IPS-11a (cell line): ENCODE measurements around the gene PIBF1.
"Not testable (repeated sequence)": the region's sequence is repeated elsewhere in the genome, so short reads cannot be mapped to it uniquely, and the experiment has no call there.

Experiments
- H3K4me3 ChIP-seq: one replicate; pipeline ENCODE4 v1.5.1; 2013; ENCODE audit warnings: low read depth, low read length, control low read depth

The PIBF1 gene

DNA sequence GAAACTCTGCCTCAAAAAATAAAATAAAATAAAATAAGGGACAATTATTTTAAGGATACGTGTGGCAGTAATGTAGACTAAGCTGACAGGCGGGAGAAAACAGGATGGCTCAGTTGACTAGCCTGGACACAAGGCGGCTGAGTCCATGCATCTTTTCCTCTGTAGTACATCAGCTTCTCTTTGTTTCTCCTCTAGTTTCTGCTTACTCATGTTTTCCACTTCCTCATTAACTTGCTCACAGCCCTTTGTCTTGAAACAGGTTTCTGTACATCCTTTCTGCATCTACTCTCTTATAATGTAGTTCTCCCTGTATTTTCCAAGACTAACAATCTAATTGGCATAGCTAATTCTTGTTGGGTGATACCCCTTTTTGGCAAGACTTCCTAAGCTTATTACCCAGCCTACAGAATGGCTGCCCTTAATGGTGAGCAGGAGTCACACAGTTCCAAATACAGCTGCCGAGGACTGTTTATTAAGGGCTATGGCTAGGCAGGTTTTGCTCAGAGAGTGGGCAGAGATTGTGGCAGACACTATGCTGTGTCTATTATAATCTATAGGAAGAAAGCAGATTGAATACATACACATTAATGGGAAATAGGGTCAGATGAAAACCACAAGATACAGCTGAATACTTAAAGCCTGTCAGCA, 218.2 kb downstream of the PIBF1 start:
- no peak overlapping the region for H3K4me3 ChIP-seq

DNA sequence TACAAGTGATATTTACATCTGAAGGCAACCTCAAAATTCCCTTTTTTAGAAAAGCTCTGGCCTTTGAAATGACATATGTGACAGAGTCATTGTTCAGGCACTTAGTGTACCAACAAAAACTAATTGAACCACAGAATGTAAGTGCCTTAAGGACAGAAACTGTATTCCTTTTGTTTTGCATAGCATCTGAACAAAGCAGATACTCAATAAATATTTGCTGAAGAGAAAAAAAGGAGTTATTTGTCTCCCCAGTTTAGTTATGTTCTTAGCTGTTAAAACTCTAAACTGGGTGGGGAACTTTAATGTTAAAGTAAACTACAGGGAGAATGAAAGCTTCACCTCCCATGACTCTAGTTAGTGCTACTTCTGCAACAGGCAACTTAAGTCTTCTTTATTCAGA, 220.0 kb downstream of the PIBF1 start:
- H3K4me3 ChIP-seq: no peak overlapping the region

DNA sequence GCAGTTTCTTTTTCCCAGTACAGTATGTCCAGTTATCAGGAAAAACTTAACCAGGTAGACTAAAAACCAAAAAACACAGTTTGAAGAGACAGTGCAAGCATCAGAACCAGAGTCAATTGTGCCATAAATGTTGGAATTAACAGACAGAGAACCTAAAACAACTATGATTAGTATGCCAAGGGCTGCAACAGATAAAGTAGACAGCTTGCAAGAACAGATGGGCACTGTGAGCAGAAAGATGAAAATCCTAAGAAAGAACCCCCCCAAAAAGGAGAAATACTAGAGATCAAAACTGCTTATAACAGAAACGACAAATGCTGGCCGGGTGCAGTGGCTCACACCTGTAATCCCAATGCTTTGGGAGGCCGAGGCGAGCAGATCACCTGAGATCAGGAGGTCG, 229.8 kb downstream of the PIBF1 start:
- H3K4me3 ChIP-seq: no peak overlapping the region

DNA sequence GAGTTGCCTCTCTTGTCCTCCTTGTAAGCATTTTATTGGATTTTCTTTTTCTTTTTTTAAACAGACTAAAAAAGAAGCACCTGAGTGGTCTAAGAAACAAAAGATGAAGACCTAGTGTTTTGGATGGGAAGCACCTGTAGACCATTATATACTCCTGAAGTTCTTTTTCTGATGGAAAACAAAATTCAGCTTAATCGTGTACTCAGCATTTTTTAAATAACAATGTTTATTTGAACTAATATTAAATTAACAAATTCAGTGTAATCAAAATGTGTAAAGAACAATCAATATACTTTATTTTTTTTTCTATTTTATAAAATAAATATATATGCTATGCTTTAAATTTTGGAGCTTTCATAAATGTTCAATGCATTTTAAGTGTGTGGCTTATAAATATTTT, 233.9 kb downstream of the PIBF1 start:
- no peak overlapping the region for H3K4me3 ChIP-seq

DNA sequence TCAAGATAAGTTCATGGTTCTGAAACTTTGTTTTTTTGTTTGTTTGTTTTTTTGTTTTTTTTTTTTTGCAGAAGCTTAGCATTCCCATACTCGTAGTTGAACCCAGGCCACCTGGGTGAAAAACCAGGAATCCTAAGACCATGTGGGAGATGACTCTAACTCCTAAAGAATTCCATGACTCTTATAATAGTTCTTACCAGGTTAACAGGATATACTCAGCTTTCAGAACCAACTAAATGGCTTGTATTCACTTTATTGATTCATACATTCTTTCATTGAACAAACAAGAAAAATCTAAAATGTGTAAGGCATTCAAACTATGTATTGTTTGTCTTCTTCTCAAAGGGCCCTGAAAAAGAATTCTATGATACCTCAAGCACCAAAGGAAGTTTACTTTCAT, 236.4 kb downstream of the PIBF1 start:
- H3K4me3 ChIP-seq: no peak overlapping the region

DNA sequence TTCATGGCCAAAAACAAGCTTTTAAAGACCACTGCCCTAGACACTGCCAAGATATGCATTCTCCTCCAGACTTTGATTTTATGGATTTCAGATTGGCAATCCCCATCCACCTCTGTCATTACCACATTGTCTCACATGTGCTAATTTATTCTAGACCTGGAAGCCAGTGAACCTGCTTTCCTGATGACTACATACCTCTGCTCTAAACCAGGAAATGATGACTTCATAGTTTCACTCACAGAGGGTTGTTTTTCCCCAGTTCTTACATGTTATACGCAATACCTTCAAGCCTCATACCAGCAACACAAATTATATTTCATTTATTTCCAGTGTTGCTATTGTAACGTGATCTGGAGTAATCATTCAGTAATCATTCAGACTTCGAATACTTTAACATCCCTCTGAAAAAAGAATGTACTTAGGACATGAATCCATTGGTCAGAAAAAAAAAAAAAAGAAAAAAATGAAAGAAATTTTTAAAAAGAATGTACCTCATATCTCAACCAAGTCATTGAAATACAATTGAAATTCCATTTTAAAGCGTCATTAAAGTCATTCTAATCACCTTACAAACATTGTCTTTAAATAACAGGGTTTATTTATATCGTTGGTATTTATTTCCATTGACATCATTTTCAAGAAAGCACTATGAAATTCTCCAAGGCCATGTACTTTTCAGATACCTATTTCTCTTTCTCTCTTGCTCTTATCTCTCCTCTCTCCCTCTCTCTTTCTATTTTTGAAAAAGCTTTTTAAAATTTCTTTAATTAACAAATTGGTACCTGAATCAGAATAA, 243.5 kb downstream of the PIBF1 start:
- no peak overlapping the region for H3K4me3 ChIP-seq

DNA sequence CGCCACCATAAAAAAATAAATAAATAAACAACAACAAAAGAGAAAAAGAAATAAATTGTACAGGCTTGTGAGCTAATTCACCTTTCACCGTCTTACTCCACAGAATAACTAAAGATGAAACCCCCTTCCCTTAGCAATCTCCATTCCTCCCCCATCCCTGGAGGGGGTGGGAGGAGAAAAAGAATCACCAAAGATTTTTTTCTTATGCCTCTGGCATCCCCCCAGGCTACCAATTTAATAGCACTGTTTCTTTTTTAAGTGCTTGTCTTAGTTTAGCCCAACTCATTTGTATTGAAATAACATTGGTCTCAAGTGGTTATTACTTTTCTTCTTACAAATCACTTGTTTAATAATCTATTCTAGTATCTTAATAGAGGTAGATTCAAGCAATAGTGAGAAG, 253.0 kb downstream of the PIBF1 start:
- no peak overlapping the region for H3K4me3 ChIP-seq

DNA sequence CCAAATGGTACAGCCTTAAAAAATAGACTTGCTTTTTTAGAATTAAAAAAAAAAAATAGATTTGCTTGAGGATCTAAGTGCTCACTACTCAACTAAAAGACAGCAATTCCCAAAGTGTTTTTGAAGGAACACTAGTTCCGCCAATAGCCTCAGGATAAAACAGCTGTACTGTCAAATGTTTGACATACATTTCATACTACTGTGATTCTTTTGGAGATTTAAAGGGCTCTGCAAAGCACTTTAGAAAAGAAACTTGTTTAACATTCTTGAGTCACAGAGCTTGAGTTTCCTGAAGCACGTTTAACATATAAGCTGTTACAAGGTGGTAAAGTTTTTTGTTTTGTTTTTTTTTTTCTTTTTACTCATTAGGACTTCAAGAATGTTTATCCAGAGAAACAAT, 253.7 kb downstream of the PIBF1 start:
- no peak overlapping the region for H3K4me3 ChIP-seq

DNA sequence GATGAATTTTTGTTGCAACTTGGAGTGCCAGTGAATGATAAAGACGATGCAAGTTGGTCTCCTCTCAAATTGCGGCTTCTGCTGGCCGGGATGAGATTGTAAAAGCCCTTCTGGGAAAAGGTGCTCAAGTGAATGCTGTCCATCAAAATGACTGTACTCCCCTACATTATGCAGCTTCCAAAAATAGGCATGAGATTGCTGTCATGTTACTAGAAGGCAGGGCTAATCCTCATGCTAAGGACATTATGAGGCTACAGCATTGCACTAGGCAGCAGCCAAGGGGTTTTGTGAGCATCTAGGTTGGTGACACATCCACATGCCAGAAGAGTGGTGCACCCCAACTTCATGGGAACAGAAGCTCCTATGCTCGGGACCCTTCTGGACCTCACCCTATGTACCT, 254.6 kb downstream of the PIBF1 start:
- H3K4me3 ChIP-seq: no peak overlapping the region

DNA sequence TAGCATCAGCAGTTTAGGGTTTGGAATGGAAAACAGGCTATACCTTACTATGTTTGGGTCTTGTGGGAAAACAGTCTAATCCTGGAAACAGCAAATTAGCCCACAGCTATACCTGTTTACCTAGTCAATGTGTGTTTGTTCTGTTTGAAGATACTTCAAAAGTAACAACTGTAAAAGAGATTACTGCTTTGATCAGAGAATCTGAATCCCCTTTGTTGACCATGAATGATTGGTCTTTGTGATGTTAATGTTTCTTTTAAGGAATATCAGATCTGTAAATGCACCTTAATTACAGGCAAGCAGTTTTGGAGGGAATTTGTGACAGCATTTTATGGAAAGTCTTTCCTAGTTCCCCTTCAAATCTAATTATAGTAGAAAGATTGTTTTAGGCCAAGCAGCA, 256.1 kb downstream of the PIBF1 start:
- H3K4me3 ChIP-seq: no peak overlapping the region

DNA sequence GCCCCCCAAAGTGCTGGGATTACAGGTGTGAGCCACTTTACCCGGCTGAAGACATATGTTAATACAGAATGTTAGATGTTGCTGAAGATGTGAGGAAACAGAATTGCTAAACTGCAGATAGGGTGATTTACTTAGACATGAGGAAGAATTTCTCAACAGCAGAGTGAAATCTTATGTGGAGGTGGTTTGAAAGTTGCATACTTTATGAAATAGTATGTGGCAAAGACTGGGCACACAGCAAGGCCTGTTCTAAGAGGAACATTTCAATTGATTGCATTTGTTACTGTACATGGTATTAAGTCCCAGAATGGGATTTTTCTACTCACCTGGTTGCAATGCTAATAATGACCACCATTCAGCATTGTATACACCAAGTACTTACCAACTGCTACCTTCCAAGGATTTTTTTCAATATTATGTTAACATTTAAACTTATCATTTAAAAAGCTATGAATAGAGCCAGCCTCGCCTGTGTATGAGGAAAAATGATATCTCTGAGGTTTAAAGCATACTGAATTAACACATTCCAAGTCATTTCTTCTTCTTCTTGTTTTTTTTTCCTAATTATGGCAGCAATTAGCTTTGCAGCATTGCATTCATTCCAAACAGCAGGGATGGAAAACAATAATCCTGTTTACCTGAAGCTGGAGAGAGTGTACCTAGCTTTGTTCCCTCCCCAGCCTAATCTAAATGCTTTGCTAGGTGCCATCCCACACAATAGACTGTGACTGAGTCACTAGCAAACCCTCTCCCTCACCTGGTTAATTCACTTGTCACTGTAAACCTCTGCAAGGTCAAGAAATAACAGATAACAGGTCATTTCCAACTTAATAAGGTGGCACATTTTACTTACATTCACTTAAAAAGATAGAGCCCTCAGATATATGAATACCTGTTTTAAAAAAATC, 257.5 kb downstream of the PIBF1 start:
- H3K4me3 ChIP-seq: no peak overlapping the region

DNA sequence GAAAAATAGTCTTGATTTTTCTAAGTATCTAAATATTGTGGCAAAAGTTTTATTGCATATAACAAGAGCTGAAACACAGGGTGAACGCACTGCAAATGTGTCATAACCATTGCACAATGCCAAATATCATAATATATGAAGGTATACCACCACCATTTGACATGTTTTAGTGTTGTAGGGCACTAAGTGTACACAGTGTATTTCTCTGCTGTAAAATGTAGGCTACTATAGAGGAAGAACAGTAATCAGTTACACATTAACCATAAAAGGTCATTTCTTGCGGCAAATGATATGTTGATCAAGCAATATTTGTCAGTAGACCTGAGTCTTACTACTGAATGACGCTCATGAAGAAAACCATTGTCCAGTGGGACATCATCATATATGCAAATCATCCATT, 258.6 kb downstream of the PIBF1 start:
- H3K4me3 ChIP-seq: no peak overlapping the region

DNA sequence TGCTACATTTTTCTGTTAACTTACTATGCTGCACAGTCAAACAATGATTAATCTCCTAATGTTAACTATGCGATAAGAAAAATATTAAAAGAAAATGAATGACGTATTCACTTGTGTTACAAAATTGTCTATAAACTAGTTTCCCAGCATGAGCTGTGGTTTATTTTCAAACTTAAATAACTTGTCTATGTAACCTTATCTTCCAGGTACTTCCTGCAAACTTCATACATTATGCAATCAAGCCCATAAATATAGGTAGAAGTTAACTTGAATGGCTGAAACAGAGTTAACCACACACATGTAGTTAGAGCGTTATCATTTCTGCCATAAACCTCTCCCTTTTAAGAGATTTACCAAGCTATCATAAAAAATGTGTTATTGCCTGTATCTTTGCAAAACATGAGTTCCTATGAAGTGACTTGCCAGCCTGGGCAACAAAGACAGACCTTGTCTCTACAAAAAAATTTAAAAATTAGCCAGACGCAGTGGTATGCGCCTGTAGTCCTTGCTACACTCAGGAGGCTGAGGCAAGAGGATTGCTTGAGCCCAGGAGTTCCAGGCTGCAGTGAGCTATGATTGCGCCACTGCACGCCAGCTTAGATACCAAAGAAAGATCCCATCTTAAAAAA, 259.1 kb downstream of the PIBF1 start:
- no peak overlapping the region for H3K4me3 ChIP-seq

DNA sequence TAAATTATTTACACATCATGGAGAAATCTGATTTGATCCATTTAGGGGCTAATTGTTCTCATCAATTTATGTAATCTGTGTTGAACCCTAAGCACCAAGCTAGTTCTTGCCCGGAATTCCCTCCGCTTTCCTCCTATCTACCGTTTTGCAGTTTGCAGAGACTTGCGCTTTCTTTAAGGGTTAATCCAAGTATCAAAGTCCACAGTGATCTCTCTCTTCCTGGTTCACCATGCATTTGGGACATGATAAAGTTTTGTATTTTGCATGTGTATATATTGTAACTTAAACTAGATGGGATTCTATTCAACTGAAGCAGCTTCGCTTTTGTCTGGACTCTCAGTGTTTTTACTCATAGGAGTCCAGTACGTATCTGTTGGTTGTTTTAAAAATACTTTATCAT, 263.1 kb downstream of the PIBF1 start:
- H3K4me3 ChIP-seq: no peak overlapping the region

DNA sequence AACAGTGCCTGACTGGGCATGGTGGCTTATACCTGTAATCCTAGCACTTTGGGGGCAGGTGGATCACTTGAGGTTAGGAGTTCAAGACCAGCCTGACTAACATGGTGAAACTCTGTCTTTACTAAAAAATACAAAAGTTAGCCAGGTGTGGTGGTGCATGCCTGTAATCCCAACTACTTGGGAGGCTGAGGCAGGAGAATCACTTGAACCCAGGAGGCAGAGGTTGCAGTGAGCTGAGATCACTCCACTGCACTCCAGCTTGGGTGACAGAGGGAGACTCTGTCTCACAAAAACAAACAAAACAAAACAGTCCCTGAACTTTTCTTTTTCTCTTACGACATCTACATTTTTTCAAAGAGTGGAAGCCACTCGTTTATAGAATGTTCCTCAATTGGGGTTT, 266.7 kb downstream of the PIBF1 start:
- not testable (repeated sequence) for H3K4me3 ChIP-seq

DNA sequence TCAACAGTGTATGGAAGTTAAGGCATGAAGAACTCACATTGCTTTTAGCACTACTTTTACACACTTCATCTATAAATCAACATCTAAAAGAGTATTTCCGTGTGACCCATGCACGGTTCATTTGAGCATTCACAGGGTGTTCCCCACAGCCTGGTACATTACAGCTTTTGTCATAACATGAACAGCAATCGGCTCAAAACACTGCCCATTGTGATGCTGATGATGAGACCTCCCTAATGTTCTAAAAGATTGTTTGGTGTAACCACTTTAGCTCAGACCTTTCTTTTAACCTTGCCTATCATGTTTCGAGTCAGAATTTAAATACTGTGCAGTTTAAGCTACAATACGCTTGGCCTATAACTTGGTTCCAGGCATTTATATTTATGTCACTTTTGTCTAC, 272.8 kb downstream of the PIBF1 start:
- no peak overlapping the region for H3K4me3 ChIP-seq

DNA sequence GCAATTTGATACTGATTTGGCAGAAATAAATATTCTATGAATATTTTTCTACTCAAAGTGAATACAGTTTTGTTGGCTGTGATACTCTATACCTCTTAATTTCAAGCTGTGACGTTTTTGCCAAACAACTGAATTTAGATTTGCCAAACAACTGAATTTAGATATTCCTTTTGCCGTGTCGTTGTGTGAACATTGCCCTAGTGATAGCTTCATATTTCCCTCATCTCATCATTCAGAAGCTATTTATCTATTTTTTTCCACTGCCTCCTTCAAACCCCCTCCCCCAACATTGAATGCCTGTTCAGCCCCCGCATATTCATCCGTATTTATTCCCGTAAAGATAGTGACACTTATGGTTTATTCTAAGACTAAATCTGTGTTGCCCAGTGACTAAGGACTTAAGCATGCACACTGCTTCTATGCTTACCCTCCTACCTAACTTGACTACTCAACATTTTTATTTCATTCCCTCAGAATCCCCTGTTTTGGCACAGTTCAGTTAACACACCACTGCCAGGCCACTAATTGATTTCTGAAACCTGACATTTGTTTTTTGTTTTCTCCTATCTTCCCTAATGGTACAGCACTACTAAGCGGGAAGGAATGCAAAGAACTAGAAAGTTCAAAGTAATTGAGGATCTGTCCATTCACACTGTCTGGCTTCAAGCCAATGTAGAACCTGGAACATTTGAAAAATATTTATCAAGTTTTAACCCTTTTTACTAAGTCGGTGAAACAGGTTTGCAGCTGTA, 274.1 kb downstream of the PIBF1 start:
- no peak overlapping the region for H3K4me3 ChIP-seq

DNA sequence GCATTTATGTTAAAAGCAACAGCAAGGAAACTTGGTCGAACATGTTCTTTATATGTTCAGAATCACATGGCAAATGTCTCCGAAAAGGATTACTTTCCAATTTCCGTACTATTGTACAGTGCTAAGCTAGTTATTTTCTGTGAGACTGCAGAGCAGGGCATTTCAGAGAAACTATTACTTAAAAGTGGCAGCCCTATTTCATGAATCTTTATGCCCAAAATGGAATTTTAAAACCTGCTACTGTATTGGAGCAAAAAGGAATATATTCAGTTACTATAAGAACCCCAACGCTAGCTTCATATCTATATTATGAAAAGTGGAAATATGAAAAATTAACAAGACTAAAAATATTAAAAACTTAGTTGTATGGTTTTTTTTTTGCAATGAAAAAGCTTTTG, 274.6 kb downstream of the PIBF1 start:
- H3K4me3 ChIP-seq: no peak overlapping the region

DNA sequence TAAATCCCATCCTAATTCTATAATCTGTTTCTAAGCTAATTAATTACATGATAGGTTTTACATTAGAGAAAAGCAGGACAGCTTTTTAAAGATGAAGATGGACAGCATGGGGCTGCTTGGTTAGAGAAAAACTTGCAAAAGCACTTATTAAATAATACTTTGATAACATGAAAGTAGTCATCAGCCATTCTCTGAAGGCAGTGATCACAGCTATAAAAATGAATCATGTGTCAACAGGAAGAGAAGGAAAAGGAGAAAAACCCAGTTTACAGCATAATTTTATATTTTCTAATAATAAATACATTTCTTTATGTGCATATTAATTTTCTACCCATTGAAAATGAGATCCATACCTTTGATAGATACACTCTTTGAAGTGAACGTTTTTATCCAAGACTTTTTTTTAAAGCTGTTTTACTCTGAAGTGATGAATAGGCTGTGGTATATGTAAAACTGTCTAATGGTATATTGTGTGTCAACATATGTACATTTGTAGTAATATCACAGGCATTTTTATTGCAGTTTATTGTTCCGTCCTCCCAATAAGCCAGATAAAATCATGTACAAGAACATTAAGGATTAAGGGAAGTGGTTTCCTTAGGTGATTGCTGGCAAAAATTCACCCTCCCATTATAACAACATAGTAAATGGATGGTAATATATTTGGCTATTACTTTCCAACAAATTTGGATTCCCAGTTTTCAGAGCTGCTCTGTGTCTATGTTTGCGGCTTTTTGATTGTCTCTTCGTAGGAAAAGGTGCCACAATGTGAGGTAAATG, 275.5 kb downstream of the PIBF1 start:
- no peak overlapping the region for H3K4me3 ChIP-seq

DNA sequence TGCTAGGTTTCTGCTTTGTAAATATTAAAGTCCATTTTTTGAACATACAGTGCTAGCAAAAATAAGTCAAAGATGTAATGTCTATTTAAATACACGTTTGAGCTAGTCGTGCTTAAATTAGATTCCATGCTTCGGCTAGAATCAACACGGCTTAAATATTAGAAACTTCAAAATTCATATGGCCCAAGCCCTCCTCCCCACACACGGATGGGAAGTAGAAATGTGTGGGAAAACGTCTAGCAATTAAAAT, 276.1 kb downstream of the PIBF1 start:
- no peak overlapping the region for H3K4me3 ChIP-seq
